Endothelial cell of hepatic sinusoid (primary cell): Measurements from ENCODE around the gene PAQR6.

Experiments used
- in situ Hi-C: cut with HindIII; loops from 2 replicates; pipeline ENCODE4 v1.10.0; 2017; ENCODE audit warnings: low sequenced_read_pairs

PAQR6 gene, protein sequence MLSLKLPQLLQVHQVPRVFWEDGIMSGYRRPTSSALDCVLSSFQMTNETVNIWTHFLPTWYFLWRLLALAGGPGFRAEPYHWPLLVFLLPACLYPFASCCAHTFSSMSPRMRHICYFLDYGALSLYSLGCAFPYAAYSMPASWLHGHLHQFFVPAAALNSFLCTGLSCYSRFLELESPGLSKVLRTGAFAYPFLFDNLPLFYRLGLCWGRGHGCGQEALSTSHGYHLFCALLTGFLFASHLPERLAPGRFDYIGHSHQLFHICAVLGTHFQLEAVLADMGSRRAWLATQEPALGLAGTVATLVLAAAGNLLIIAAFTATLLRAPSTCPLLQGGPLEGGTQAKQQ

GRCh38 chr1:156247460-156248322 lies at the start of gene PAQR6:
TSS of gene PAQR6 (minus strand) at chr1:156248056. CDS start at chr1:156246731, 1,325 bp downstream.
- in situ Hi-C loops: no loop called here

DNA sequence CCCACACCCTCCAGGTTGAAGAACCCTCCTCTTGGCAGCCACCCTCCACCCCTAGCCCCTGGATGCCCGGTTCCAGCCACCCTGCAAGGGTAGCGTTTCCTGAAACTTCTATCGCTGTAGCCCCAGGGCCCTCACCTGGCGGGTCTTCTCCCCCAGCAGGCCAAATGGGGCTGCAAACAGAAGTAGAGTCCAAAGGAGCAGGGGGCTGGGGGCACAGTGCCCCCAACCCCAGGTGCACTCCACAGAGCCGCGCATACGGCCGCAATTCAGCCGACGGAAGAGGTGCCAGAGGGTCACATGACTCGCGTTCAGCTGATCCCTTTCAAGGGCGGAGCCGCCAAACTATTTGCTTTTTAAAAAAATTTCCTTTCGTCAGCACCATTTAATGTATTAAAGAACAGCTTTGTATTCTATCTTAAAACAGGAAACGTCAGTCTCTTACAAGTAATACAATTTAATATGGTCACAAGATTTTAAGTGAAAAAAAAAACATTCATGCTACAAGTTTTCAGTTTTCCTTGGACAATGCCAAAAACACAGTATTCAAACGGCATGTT lies 47.6 kb upstream of the PAQR6 start, which contains the start of gene GLMP:
Gene GLMP, minus strand, starts transcription at position 289 of the 557 bp plus-strand sequence. Its CDS starts 34 bp downstream, at position 255.
- in situ Hi-C loops: no loop called here

DNA sequence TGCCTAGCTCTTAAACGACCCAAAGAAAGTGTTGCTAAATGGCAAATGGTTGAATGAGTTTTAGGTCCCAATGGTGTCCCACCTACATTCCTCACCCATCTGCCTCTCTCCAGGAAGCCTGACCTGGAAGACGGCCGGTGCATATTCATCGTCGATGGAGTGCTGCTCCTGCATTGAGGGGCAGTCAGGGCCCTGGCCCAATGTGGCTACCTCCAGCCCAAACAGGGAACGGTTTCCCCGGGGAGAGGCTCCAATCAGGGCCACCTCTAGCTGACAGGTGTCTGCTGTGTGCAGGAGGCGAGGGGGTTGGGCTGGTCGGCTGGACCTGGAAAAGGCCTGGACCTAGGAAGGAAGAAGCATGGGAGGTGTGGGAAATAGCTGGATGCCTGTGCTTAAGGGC lies 46.0 kb upstream of the PAQR6 start:
- in situ Hi-C loops: no loop called here

DNA sequence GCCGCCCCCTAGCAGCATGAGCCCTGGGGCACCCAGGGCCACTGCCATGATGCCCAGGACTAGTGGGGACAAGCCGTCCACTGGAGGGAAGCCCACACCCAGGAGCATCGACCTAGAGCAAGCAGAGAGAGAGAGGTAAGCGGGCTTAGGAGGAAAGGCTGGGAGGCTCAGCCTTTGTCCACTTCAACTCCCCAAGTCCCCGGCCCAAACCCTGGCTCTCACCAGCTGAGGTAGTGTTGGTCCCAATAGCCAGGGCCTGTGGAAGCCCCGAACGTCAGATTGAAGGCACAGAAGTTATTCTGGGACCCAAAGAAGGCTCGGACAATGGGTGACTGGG lies 45.2 kb upstream of the PAQR6 start:
- in situ Hi-C loops: no loop called here

DNA sequence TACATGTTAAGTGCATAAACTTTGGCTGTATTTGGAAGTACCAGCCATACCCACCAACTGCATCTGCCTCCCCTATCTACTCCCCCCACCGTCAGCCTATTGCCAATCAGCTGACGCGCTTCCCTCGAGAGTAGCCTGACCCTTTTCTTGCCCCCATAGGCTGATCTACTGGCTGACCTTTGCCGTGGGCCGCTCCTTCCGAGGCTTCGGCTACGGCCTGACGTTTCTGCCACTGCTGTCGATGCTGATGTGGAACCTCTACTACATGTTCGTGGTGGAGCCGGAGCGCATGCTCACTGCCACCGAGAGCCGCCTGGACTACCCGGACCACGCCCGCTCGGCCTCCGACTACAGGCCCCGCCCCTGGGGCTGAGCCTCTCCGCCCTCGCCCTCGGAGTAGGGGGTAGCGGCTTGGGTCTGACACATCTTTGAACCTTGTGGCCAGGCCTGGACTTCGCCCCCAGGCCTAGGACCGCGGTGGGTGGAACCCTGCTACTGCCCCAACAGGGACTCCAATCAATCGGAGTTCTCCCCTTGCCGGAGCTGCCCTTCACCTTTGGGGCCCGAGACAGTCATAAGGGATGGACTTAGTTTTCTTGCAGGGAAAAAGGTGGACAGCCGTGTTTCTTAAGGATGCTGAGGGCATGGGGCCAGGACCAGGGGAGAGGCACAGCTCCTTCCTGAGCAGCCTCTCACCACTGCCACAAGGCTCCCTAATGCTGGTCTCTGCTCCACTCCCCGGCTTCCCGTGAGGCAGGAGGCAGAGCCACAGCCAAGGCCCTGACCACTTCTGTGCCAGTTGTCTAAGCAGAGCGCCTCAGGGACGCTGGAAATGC lies 43.6 kb upstream of the PAQR6 start:
- in situ Hi-C loops: no loop called here

DNA sequence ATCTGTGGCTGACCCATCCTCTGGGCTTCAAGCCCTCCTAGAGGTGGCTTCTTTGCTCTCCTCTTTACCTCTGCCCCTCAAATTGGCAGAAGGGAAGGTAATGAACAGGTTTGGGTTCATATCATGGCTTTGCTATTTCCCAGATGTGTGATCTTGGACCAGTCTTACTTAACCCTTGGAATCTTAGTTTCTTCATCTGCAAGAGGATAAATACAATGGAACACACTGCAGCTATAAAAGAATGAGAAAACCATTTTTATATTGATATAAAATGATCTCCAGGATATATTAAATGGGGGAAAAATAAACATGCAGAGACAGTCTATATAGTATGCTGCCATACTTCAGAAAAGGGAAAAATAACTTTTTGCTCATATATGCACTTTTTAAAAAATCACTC lies 42.0 kb upstream of the PAQR6 start:
- in situ Hi-C loops: no loop called here

- in situ Hi-C loops: no loop called here
Observed at GRCh38 chr1:156286061-156286460, 38.2 kb upstream of the PAQR6 start.

- in situ Hi-C loops: no loop called here
Observed at GRCh38 chr1:156285437-156285836, 37.6 kb upstream of the PAQR6 start.

- in situ Hi-C loops: loop anchor here (5.0 kb wide), 1 partner anchor 88 kb away; no protein-coding TSS in a partner anchor
Observed at GRCh38 chr1:156284757-156285156, 36.9 kb upstream of the PAQR6 start.

DNA sequence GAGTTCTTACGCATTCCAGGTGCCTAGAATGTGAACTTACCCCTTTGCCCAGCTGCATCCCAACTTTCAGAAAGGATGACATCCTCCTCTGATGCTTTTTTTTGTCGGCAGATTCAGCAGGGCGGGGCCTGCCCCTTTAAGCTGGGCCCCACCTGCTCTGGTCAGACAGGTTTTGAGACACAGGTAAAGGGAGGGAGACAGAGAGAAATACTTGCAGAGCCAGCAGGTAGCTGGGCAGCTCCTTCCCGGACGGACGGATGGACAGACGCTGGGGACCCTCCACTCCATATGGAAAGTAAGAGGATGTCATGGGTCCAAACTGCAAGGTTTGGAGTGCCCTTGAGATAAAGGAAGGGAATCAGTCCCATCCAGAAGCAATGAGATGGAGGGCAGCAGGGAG lies 36.3 kb upstream of the PAQR6 start, which contains the start of gene TMEM79:
Gene TMEM79, plus strand, starts transcription at position 214 of the 400 bp plus-strand sequence. CDS start 902 bp downstream, outside the sequence.
- in situ Hi-C loops: loop anchor here (5.0 kb wide), 1 partner anchor 88 kb away; no protein-coding TSS in a partner anchor

DNA sequence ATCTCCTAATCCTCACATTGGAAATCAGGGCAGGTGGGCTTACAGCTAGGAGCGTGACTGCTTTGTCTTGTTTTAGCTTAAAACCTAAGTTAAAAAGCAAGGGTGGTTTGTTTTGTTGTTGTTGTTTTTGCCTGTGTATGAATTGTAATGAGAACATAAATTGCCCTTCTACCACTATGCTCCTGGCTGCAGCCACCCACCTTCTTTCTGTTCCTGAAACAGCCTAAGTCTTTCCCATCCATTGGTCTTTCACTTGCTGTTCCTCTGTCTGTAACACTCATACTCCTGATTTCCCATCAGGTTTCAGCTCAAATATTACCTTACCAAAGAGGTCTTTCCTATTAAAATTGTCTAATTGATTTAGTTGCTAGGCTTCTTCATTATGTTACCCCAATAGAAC lies 35.7 kb upstream of the PAQR6 start:
- in situ Hi-C loops: loop anchor here (5.0 kb wide), 1 partner anchor 89 kb away; no protein-coding TSS in a partner anchor

DNA sequence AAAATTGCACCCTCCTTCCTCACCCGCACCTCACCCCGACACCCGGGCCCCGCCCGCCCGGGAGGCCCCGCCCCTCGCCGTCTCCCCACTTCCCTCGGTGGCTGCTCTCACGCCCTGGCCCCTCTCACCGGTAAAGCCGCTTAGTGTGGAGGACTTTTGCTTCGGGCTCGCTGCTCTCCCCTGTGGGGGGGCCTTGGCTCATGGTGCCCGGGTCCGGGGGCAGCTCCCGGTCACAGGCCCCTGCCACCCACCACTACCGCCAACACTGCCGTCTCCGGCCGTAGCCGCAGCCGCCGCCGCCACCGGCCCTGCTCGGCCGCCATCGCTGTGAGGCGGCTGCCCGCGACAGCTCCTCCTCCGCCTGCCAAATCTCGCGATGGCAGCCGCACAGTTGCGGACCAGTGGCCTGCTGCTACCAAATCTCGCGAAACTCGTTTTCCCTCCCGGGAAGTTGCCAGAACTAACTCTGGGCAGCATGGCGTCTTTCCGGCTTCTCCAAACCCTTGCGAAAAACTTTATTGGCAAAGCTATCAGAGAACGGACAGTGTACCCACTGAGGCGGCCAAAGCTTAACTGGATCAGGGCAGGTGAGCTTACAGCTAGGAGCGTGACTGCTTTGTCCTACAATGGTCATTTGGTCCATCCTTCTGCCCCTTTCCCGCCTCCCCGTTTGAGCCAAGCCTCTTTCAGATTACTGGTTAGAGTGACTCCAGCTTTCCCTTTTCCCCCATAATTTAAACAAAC lies 34.8 kb upstream of the PAQR6 start, which contains the start of gene SMG5:
Gene SMG5, minus strand, starts transcription at position 347 of the 744 bp plus-strand sequence. Its CDS starts 145 bp downstream, at position 202.
- in situ Hi-C loops: loop anchor here (5.0 kb wide), 1 partner anchor 90 kb away; no protein-coding TSS in a partner anchor

DNA sequence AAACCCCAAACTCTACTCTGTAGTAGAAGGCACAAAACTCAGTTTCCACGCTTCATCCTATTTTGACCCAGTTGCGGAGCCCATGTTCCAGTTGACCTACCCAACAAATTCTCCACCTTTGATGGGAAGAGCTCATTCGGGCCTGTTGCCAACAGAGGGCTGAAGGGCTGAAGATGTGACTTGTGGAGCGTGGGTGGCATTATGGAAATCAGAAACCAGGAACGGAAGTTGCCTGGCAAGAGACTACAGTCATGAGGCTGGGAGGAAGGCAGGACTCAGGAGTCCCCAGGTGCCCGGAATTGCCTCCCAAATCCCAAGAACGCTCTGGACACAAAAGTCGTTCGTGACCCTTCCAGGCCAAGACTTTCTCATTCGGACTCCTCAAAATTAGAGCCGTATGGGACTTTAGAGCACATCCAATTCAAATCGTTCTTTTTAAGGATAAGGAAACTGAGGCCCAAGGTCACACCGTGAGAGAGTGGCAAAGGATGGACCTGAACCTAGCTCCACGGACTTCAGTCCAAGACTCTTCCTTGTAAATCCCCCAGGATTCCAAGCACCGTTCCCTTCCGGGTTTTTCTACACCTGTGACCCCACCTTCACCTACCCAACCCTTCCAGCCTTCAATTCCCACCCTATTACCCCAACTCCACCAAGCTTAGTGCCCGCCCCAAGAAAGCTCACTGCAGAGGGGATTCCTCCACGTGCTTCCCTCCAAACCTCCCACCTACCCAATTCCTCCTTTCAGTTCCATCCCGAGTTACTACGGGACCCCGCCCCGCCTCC lies 34.0 kb upstream of the PAQR6 start:
- in situ Hi-C loops: loop anchor here (5.0 kb wide), 1 partner anchor 90 kb away; no protein-coding TSS in a partner anchor

GRCh38 chr1:156281281-156281680 lies 33.4 kb upstream of the PAQR6 start:
- in situ Hi-C loops: loop anchor here (5.0 kb wide), 1 partner anchor 91 kb away; no protein-coding TSS in a partner anchor

DNA sequence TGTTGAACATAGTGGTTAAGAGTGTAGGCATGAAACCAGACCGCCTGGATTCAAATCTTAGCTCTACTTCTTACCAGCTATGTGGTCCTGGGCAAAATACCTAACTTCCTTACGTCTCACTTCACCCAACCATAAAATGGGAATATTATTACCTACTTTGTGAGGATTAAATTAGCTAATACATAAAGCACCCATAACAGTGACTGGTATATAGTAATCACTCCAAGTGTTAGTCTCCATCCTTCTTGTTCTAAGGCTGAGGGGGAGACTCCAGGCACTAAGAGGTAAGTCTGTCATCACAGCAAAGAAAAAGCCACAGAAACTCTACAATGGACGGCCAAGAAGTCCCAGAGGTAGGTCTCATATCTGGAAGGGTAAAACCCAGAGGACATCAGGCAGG lies 32.0 kb upstream of the PAQR6 start:
- in situ Hi-C loops: loop anchor here (5.0 kb wide), 1 partner anchor 92 kb away; no protein-coding TSS in a partner anchor

DNA sequence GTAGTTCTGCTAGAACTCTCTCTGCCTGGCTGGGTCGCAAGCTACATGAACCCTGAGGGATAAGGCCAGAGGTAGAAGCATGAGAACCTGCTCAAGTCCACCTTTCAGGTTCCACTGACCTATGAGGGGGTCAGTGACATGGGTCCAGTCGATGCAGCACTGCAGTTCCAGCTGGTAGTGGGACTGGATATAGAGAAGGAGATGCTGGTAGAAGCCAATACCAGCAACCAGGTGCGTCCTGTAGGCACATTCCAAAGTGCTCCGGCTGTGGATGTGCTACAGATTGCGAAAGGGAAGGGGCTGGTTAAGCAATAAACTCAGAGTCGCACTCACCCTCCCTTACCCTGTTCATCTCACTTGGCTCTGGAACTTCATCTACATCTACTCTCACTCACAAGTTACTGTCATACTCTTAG lies 29.1 kb upstream of the PAQR6 start:
- in situ Hi-C loops: no loop called here

DNA sequence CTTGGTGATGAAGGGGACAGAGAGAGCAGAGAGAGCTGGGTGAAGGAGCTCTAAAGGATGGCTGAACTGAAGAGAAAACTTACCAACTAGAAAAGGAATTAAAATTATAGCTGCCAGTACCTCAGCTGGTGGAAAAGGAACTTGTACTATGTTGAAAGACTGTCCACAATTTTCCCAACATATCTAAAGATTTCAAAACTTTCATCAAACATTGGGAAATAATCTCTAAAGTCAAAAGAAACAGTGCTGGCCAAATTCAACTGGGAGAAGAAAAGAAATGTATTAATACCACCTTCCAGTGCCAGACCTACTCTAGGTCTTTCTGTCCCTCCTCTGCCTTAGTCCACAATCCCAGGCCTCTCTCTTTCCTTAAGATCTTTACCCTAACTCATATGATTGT lies 28.7 kb upstream of the PAQR6 start:
- in situ Hi-C loops: no loop called here

DNA sequence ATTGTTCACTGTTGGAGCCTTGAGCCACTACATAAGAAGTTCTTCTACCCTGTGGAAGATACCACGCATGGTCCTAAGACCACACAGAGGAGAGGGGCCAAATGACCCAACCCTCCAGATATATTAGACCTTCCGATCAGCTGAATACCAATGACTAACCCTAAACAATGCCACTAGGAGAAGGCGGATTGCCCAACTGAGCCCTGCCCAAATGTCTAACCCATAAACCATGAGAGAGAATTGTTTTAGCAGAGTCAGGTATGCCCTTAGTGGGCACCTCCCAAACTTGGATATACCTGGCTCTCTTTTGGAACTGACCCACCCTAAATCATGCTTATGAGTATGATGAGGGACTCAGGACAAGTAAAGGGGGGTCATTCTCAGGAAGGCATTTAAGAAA lies 22.5 kb upstream of the PAQR6 start:
- in situ Hi-C loops: no loop called here

DNA sequence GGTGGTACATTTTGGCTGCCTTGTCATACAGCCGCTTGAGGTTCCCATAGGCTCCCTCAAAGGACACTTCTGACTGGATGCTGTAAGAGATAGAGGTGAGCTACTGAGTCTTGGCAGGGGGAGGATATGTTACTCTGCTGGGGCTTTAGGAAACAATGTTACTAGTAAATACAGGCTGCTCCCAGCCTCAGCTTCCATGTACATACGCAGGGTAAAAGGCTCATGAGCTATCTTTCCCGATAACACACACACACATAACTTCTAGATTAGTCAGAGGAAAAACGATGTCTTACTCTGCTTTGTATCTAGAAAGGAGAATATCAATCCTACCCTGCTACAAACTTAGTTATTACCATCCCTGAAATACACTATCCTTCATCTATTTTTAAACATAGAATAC lies 20.5 kb upstream of the PAQR6 start:
- in situ Hi-C loops: no loop called here
